MCF 10A (cell line): ENCODE data around the gene APBA2. TPM values are rescaled to one million over a fixed set of nuclear protein-coding genes. Genes with fewer than 3 reads are reported as not detected.
A peak's percentile ranks its signal among the peaks of the same experiment; 100 is the strongest.

ENCODE experiments used
- BruUV-seq: library from RNA; stranded (reverse); fragments of 400-500 nt; replicated peaks from 2 replicates; lab custom pipeline; 2021; lab: Mats Ljungman, UMichigan
- CTCF ChIA-PET: fragments of 300-600 bp; sonication (Branson Sonifier 250); formaldehyde crosslinking; extraction: SDS; loops from one replicate; lab custom pipeline; 2021; ENCODE audit warnings: antibody characterized with exemption, inconsistent platforms; lab: Yijun Ruan, JAX
- POLR2A ChIA-PET: fragments of 300-600, 350-650 bp; sonication (Branson Sonifier 250); formaldehyde crosslinking; extraction: SDS; loops from one replicate; lab custom pipeline; 2020; ENCODE audit warnings: antibody characterized with exemption, inconsistent platforms; lab: Yijun Ruan, JAX
- DNase-seq: peaks from one replicate; pipeline ENCODE4 v3.0.0-alpha.2; 2018; ENCODE audit not compliant: unreplicated experiment
- H3K27ac Mint-ChIP-seq: one replicate; pipeline ENCODE4 v1.8.0; 2022; ENCODE audit warnings: mild to moderate bottlenecking, low read depth, mixed read lengths; ENCODE audit not compliant: unreplicated experiment
- H3K27me3 Mint-ChIP-seq: one replicate; pipeline ENCODE4 v1.8.0; 2022; ENCODE audit warnings: mixed read lengths; ENCODE audit not compliant: insufficient read depth, unreplicated experiment
- H3K36me3 Mint-ChIP-seq: one replicate; pipeline ENCODE4 v1.8.0; 2022; ENCODE audit warnings: mild to moderate bottlenecking, moderate library complexity, mixed read lengths; ENCODE audit not compliant: insufficient read depth, unreplicated experiment
- H3K4me1 Mint-ChIP-seq: one replicate; pipeline ENCODE4 v1.8.0; 2022; ENCODE audit warnings: mixed read lengths; ENCODE audit not compliant: insufficient read depth, unreplicated experiment
- H3K4me3 Mint-ChIP-seq: one replicate; pipeline ENCODE4 v1.8.0; 2022; ENCODE audit warnings: mild to moderate bottlenecking, moderate library complexity, mixed read lengths; ENCODE audit not compliant: unreplicated experiment
- H3K9me3 Mint-ChIP-seq: one replicate; pipeline ENCODE4 v1.8.0; 2022; ENCODE audit warnings: mixed read lengths; ENCODE audit not compliant: unreplicated experiment
- intact Hi-C: fragments of 100-400 bp; cut with micrococcal nuclease; formaldehyde crosslinking; loops from 2 replicates; pipeline ENCODE4 v1.14.1; 2022
- total RNA-seq: library from RNA; stranded (reverse); gene quantifications from 2 replicates; pipeline ENCODE4 v1.2.3, GENCODE V29; 2022
- TF ChIP-seq, protein P1 (sequence below): fragments of 200-600 bp; IDR thresholded peaks from one replicate; pipeline ENCODE4 v1.8.0; 2022; ENCODE audit warnings: antibody characterized with exemption, mild to moderate bottlenecking; ENCODE audit not compliant: unreplicated experiment

The APBA2 gene
- total RNA-seq, 1 experiment from 2014 or later: not detected

GRCh38 chr15:28967990-28968389 lies 82.2 kb downstream of the APBA2 start:
- no peak overlapping the region for H3K4me3 Mint-ChIP-seq
- ChIA-PET POLR2A (no interaction called here), CTCF (no interaction called here)
- no peaks in the 10 kb centered on the region for H3K4me1 Mint-ChIP-seq
- TF ChIP-seq, protein P1, sequence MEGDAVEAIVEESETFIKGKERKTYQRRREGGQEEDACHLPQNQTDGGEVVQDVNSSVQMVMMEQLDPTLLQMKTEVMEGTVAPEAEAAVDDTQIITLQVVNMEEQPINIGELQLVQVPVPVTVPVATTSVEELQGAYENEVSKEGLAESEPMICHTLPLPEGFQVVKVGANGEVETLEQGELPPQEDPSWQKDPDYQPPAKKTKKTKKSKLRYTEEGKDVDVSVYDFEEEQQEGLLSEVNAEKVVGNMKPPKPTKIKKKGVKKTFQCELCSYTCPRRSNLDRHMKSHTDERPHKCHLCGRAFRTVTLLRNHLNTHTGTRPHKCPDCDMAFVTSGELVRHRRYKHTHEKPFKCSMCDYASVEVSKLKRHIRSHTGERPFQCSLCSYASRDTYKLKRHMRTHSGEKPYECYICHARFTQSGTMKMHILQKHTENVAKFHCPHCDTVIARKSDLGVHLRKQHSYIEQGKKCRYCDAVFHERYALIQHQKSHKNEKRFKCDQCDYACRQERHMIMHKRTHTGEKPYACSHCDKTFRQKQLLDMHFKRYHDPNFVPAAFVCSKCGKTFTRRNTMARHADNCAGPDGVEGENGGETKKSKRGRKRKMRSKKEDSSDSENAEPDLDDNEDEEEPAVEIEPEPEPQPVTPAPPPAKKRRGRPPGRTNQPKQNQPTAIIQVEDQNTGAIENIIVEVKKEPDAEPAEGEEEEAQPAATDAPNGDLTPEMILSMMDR: no peak
- H3K36me3 Mint-ChIP-seq: no peaks in the 10 kb centered on the region
- intact Hi-C loops: no loop called here
- no peak overlapping the region for H3K27ac Mint-ChIP-seq
- BruUV-seq: no TSS peak
- H3K27me3 Mint-ChIP-seq: peaks cover 66% of the 10 kb centered on the region
- H3K9me3 Mint-ChIP-seq: no peaks in the 10 kb centered on the region
- no peak for DNase-seq

GRCh38 chr15:28969511-28970085 lies 83.8 kb downstream of the APBA2 start:
- no TSS peak for BruUV-seq
- Mint-ChIP-seq H3K27ac (no peak overlapping the region), H3K4me1 (no peaks in the 10 kb centered on the region), H3K4me3 (no peak overlapping the region), H3K36me3 (no peaks in the 10 kb centered on the region), H3K27me3 (peaks cover 56% of the 10 kb centered on the region), H3K9me3 (no peaks in the 10 kb centered on the region)
- intact Hi-C loops: loop anchor here (10.0 kb wide), 1 partner anchor 845 kb away; no protein-coding TSS in a partner anchor
- no peak for DNase-seq
- ChIA-PET POLR2A (no interaction called here), CTCF (interaction anchor here (0.6 kb wide), 1 partner anchor 133 kb away, joined by 3 read pairs; no protein-coding TSS in a partner anchor)
- TF ChIP-seq, protein P1: no peak

DNA sequence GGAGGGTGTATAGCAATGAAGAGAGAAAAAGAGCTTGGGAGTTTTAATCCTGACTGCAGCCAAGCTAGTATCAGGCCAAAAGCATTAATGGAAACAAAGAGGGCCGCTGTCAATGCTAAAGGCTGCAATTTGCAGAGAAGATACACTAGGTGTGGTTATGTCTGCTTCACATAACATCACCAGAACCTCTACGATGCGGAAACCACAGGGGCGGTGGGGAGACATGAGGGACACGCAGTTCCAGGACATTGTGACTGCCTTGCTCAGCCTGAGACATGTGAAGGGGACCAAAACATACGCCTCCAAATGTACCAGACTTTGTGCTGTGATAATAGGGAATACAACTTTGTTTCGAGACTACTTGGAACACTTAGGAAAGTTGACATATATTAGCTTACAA lies 88.4 kb downstream of the APBA2 start:
- POLR2A ChIA-PET: interaction anchor here (0.6 kb wide), 1 partner anchor 659 kb away, joined by 3 read pairs; no protein-coding TSS in a partner anchor
- no TSS peak for BruUV-seq
- H3K4me3 Mint-ChIP-seq: no peak overlapping the region
- CTCF ChIA-PET: interaction anchor here (0.6 to 1.3 kb wide), 2 partner anchors 11 to 1101 kb away, joined by 3 to 4 read pairs; no protein-coding TSS in a partner anchor
- intact Hi-C loops: loop anchor here (10.0 kb wide), 1 partner anchor 849 kb away; no protein-coding TSS in a partner anchor
- H3K36me3 Mint-ChIP-seq: no peaks in the 10 kb centered on the region
- DNase-seq: no peak
- H3K4me1 Mint-ChIP-seq: peaks cover 10% of the 10 kb centered on the region
- peaks cover 27% of the 10 kb centered on the region for H3K27me3 Mint-ChIP-seq
- no peak overlapping the region for H3K27ac Mint-ChIP-seq
- TF ChIP-seq, protein P1: no peak
- H3K9me3 Mint-ChIP-seq: no peaks in the 10 kb centered on the region

- peaks cover 10% of the 10 kb centered on the region for H3K4me1 Mint-ChIP-seq
- CTCF ChIA-PET: interaction anchor here (0.6 to 1.1 kb wide), 3 partner anchors 95 to 202 kb away, joined by 3 read pairs; no protein-coding TSS in a partner anchor
- H3K27ac Mint-ChIP-seq: no peak overlapping the region
- H3K4me3 Mint-ChIP-seq: no peak overlapping the region
- POLR2A ChIA-PET: no interaction called here
- BruUV-seq: no TSS peak
- no peaks in the 10 kb centered on the region for H3K9me3 Mint-ChIP-seq
- intact Hi-C loops: loop anchor here (10.0 kb wide), 1 partner anchor 851 kb away; no protein-coding TSS in a partner anchor
- H3K27me3 Mint-ChIP-seq: peaks cover 43% of the 10 kb centered on the region
- H3K36me3 Mint-ChIP-seq: no peaks in the 10 kb centered on the region
- DNase-seq: peak; percentile 54
- TF ChIP-seq, protein P1: peak; percentile 45
Measured at GRCh38 chr15:28975766-28976179, 90.0 kb downstream of the APBA2 start.
